ENCODE measurements around the gene CHMP1A. TPM values are rescaled to one million over a fixed set of nuclear protein-coding genes. Genes with fewer than 3 reads are reported as not detected.

The CHMP1A gene
- total RNA-seq, 1 experiment from 2014 or later: 158 TPM

DNA sequence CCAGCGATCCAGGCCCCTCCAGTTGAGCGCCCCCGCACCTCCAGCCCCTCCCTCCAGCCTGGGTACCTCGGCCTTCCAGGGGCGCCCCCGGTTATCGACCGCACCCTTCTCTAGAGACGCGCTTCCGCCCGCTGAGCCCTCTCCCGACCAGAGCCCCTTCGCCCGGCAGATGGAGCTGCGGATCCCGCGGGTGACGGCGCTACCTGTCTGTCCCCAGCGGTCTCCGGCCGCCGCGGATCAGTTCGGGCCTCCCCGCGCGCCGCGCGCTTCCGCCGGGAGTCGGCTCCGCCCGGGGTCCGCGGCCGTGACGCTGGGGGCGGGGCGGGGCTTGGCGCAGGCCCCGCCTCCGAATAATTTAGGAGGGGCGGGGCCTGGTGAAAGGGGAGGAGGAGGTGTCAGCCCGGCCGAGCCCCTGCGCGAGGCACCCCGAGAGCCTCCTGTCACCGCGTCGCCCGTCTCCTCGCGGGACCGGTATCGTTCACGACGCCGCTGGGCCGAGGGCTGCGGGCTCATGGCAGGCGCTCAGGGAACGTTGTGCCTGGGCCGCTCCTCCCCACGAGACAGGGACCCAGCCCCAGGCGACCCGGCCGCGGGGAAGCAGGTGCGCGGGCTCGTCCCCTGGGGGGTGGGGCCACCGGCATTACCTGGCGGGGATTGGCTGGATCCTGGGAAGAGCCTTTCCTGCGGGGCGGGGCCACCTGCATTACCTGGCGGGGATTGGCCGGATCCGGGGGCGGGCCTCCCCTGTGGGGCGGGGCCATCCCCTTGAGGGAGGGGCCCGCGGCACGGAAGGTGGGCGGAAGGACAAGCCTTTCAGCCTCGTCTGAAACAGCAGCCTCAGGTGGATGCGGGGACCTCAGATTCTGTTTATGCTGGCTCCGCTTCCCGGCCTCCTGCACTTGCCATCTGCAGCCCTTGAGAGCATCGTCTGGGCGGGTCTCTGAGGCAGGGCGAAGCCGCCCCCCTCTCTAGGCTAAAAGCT, 44.2 kb upstream of the CHMP1A start, which contains the start of gene SPATA2L (continued):
- TF ChIP-seq ZBTB33 (IDR thresholded peaks at IDR 0.05; ENCODE audit: extremely low read depth, insufficient replicate concordance, low read length): peak; percentile 62
- no peak for TF ChIP-seq ELF1 (IDR thresholded peaks at IDR 0.05; ENCODE audit: borderline replicate concordance, low read depth)
- no peak for TF ChIP-seq TCF7L2 (IDR thresholded peaks at IDR 0.05; ENCODE audit: borderline replicate concordance, extremely low read depth, insufficient read depth, insufficient read length)
- TF ChIP-seq REST (IDR thresholded peaks at IDR 0.05; ENCODE audit: low read depth): no peak
- TF ChIP-seq, protein P1, sequence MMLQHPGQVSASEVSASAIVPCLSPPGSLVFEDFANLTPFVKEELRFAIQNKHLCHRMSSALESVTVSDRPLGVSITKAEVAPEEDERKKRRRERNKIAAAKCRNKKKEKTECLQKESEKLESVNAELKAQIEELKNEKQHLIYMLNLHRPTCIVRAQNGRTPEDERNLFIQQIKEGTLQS (IDR thresholded peaks at IDR 0.05): no peak

All from HCT116 (cell line).